GM23338 (cell line): ENCODE measurements around the gene LYRM2. TPM values are rescaled to one million over a fixed set of nuclear protein-coding genes. Genes with fewer than 3 reads are reported as not detected.

Experiments used
- ATAC-seq: fragments of 200-7000 bp; cut with Tn5 transposase; 3 replicates; pipeline ENCODE4 v1.9.1; 2020
- DNase-seq: peaks from one replicate; pipeline ENCODE4 v3.0.0-alpha.2; 2015; ENCODE audit warnings: low spot score
- H2AFZ ChIP-seq: fragments of 200-600 bp; sonication (generic); 2 replicates; pipeline ENCODE4 v1.8.0; 2016; ENCODE audit warnings: antibody characterized with exemption, mild to moderate bottlenecking, moderate library complexity
- H3F3A ChIP-seq: fragments of 200-600 bp; sonication (generic); replicated peaks from 2 replicates; pipeline ENCODE4 v1.8.0; 2017; ENCODE audit warnings: antibody characterized with exemption, mixed run types, low read depth
- H3K27ac ChIP-seq: fragments of 200-600 bp; sonication (generic); 2 replicates; pipeline ENCODE4 v1.6.1; 2016; ENCODE audit warnings: low read depth
- H3K27me3 ChIP-seq: fragments of 200-600 bp; sonication (generic); 2 replicates; pipeline ENCODE4 v1.8.0; 2016; ENCODE audit warnings: mild to moderate bottlenecking, mixed run types, moderate library complexity; ENCODE audit not compliant: insufficient read depth
- H3K36me3 ChIP-seq: fragments of 200-600 bp; sonication (generic); 2 replicates; pipeline ENCODE4 v1.8.0; 2016; ENCODE audit warnings: mild to moderate bottlenecking; ENCODE audit not compliant: insufficient read depth
- H3K4me1 ChIP-seq: fragments of 200-600 bp; sonication (generic); 2 replicates; pipeline ENCODE4 v1.8.0; 2016; ENCODE audit warnings: mild to moderate bottlenecking, moderate library complexity; ENCODE audit not compliant: insufficient read depth
- H3K4me2 ChIP-seq: fragments of 200-600 bp; sonication (generic); 2 replicates; pipeline ENCODE4 v1.7.1; 2017; ENCODE audit warnings: mixed run types
- H3K4me3 ChIP-seq: fragments of 200-600 bp; sonication (generic); 2 replicates; pipeline ENCODE4 v1.6.1; 2016; ENCODE audit warnings: mixed run types
- H3K79me2 ChIP-seq: fragments of 200-600 bp; sonication (generic); replicated peaks from 2 replicates; pipeline ENCODE4 v1.8.0; 2017; ENCODE audit warnings: mild to moderate bottlenecking; ENCODE audit not compliant: insufficient read depth
- H3K9me2 ChIP-seq: fragments of 200-600 bp; sonication (generic); 2 replicates; pipeline ENCODE4 v1.8.0; 2017; ENCODE audit not compliant: insufficient read depth
- H4K20me1 ChIP-seq: fragments of 200-600 bp; sonication (generic); replicated peaks from 2 replicates; pipeline ENCODE4 v1.8.0; 2017; ENCODE audit warnings: mild to moderate bottlenecking; ENCODE audit not compliant: insufficient read depth
- H3K27ac Mint-ChIP-seq: 2 replicates; pipeline ENCODE4 v1.8.0; 2020; ENCODE audit warnings: inconsistent platforms, mild to moderate bottlenecking, moderate library complexity, mixed read lengths
- H3K27me3 Mint-ChIP-seq: 3 replicates; pipeline ENCODE4 v1.8.0; 2022; ENCODE audit warnings: low read depth, mild to moderate bottlenecking, moderate library complexity, mixed read lengths, inconsistent platforms; ENCODE audit not compliant: insufficient read depth, poor library complexity
- H3K36me3 Mint-ChIP-seq: 3 replicates; pipeline ENCODE4 v1.8.0; 2021; ENCODE audit warnings: low read depth, mild to moderate bottlenecking, inconsistent platforms, moderate library complexity, mixed read lengths
- H3K4me1 Mint-ChIP-seq: 3 replicates; pipeline ENCODE4 v1.8.0; 2020; ENCODE audit warnings: mild to moderate bottlenecking, inconsistent platforms, mixed read lengths
- H3K4me3 Mint-ChIP-seq: 3 replicates; pipeline ENCODE4 v1.8.0; 2021; ENCODE audit warnings: moderate library complexity, mild to moderate bottlenecking, inconsistent platforms, mixed read lengths
- H3K9me3 Mint-ChIP-seq: 3 replicates; pipeline ENCODE4 v1.8.0; 2020; ENCODE audit warnings: moderate library complexity, mild to moderate bottlenecking, inconsistent platforms, mixed read lengths
- CREB1 ChIP-seq: fragments of 250-450 bp; sonication (Bioruptor Pico); IDR thresholded peaks from 2 replicates; pipeline ENCODE4 v1.5.0; 2020; ENCODE audit warnings: low read depth, mild to moderate bottlenecking, moderate library complexity
- EZH2phosphoT487 ChIP-seq: fragments of 200-600 bp; sonication (generic); IDR thresholded peaks from one replicate; pipeline ENCODE4 v1.8.1; 2018; ENCODE audit warnings: antibody characterized with exemption; ENCODE audit not compliant: unreplicated experiment
- JUNB ChIP-seq: IDR thresholded peaks from one replicate; pipeline ENCODE4 v1.6.1; 2016; ENCODE audit warnings: antibody characterized with exemption; ENCODE audit not compliant: unreplicated experiment
- NANOG ChIP-seq: IDR thresholded peaks from 2 replicates; pipeline ENCODE4 v1.6.1; 2016; ENCODE audit warnings: antibody characterized with exemption, borderline replicate concordance
- POLR2AphosphoS5 ChIP-seq: IDR thresholded peaks from 2 replicates; pipeline ENCODE4 v1.6.1; 2016; ENCODE audit warnings: antibody characterized with exemption, low read depth
- STAT1 ChIP-seq: IDR thresholded peaks from one replicate; pipeline ENCODE4 v1.6.1; 2016; ENCODE audit warnings: antibody characterized with exemption; ENCODE audit not compliant: unreplicated experiment
- ZNF114 ChIP-seq: fragments of 250-450 bp; sonication (Bioruptor Pico); IDR thresholded peaks from 2 replicates; pipeline ENCODE4 v1.5.0; 2020; ENCODE audit warnings: mild to moderate bottlenecking, moderate library complexity
- ZNF331 ChIP-seq: fragments of 250-450 bp; sonication (Bioruptor Pico); IDR thresholded peaks from 2 replicates; pipeline ENCODE4 v1.5.0; 2020; ENCODE audit warnings: low read depth, mild to moderate bottlenecking, moderate library complexity
- polyA plus RNA-seq: library from polyadenylated mRNA; unstranded; fragments of >200 nt; fragmentation: Nextera tagmentation; extraction: Ambion mirVana; gene quantifications from 2 replicates; pipeline ENCODE4 v1.2.1, GENCODE V29; 2016
- total RNA-seq: library from RNA; depleted of rRNA; stranded (reverse); fragments of >200 nt; shearing (Covaris generic); gene quantifications from 2 replicates; pipeline ENCODE4 v1.2.3, GENCODE V29; 2014
- TF ChIP-seq, protein P1 (sequence below): IDR thresholded peaks from one replicate; pipeline ENCODE4 v1.6.1; 2018; ENCODE audit warnings: antibody characterized with exemption; ENCODE audit not compliant: unreplicated experiment
- TF ChIP-seq, protein P2 (sequence below): IDR thresholded peaks from 2 replicates; pipeline ENCODE4 v1.6.1; 2016; ENCODE audit warnings: antibody characterized with exemption
- TF ChIP-seq, protein P3 (sequence below): fragments of 250-450 bp; sonication (Bioruptor Pico); IDR thresholded peaks from 2 replicates; pipeline ENCODE4 v1.5.0; 2020; ENCODE audit warnings: mild to moderate bottlenecking, moderate library complexity
- TF ChIP-seq, protein P4 (sequence below), 2 experiments: fragments of 200-600 bp in 1 of 2; sonication (generic) in 1 of 2; conservative IDR thresholded peaks; 2 replicates each; pipeline versions ENCODE4 v1.5.1 to v1.6.1; 2016 to 2017; ENCODE audit warnings: antibody characterized with exemption in 2 of 2, low read depth in 2 of 2, mild to moderate bottlenecking in 2 of 2, moderate library complexity in 1 of 2

Gene LYRM2
- total and polyA plus RNA-seq, 2 experiments from 2014 or later: 20.3 to 67.3 TPM

DNA sequence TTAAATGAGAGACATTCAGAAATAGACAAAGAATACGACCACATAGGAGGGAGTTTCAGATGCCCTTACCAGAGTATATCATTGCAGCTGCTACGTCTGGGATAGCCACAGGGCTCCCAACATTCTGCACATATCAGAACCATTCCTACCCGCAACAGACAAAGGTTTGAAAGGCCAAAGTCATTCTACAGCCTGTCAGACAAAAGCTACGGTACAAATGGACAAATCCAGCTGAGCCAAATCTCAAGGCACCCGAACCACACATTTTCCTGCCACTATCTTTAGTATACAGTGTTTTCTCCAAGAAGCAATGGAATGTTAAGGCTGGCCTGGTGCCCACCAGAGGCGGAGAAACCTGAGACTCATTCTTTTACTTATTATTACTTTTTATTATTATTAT lies 30.5 kb upstream of the LYRM2 start:
- peak; percentile 52 for ATAC-seq
- peaks cover 22% of the 10 kb centered on the region; the same call in 1 of the 2 replicates for H3K79me2 ChIP-seq
- H4K20me1 ChIP-seq: no peaks in the 10 kb centered on the region
- TF ChIP-seq, protein P1, sequence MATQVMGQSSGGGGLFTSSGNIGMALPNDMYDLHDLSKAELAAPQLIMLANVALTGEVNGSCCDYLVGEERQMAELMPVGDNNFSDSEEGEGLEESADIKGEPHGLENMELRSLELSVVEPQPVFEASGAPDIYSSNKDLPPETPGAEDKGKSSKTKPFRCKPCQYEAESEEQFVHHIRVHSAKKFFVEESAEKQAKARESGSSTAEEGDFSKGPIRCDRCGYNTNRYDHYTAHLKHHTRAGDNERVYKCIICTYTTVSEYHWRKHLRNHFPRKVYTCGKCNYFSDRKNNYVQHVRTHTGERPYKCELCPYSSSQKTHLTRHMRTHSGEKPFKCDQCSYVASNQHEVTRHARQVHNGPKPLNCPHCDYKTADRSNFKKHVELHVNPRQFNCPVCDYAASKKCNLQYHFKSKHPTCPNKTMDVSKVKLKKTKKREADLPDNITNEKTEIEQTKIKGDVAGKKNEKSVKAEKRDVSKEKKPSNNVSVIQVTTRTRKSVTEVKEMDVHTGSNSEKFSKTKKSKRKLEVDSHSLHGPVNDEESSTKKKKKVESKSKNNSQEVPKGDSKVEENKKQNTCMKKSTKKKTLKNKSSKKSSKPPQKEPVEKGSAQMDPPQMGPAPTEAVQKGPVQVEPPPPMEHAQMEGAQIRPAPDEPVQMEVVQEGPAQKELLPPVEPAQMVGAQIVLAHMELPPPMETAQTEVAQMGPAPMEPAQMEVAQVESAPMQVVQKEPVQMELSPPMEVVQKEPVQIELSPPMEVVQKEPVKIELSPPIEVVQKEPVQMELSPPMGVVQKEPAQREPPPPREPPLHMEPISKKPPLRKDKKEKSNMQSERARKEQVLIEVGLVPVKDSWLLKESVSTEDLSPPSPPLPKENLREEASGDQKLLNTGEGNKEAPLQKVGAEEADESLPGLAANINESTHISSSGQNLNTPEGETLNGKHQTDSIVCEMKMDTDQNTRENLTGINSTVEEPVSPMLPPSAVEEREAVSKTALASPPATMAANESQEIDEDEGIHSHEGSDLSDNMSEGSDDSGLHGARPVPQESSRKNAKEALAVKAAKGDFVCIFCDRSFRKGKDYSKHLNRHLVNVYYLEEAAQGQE: no peak
- TF ChIP-seq CREB1 (CRISPR knock-in tag): no peak
- TF ChIP-seq, protein P2, sequence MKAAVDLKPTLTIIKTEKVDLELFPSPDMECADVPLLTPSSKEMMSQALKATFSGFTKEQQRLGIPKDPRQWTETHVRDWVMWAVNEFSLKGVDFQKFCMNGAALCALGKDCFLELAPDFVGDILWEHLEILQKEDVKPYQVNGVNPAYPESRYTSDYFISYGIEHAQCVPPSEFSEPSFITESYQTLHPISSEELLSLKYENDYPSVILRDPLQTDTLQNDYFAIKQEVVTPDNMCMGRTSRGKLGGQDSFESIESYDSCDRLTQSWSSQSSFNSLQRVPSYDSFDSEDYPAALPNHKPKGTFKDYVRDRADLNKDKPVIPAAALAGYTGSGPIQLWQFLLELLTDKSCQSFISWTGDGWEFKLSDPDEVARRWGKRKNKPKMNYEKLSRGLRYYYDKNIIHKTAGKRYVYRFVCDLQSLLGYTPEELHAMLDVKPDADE: no peak
- no peak for TF ChIP-seq JUNB
- TF ChIP-seq ZNF331: no peak
- no peak for TF ChIP-seq ZNF114 (CRISPR knock-in tag)
- no peak for TF ChIP-seq POLR2AphosphoS5
- no peak for TF ChIP-seq EZH2phosphoT487
- TF ChIP-seq STAT1: no peak
- TF ChIP-seq, protein P3, sequence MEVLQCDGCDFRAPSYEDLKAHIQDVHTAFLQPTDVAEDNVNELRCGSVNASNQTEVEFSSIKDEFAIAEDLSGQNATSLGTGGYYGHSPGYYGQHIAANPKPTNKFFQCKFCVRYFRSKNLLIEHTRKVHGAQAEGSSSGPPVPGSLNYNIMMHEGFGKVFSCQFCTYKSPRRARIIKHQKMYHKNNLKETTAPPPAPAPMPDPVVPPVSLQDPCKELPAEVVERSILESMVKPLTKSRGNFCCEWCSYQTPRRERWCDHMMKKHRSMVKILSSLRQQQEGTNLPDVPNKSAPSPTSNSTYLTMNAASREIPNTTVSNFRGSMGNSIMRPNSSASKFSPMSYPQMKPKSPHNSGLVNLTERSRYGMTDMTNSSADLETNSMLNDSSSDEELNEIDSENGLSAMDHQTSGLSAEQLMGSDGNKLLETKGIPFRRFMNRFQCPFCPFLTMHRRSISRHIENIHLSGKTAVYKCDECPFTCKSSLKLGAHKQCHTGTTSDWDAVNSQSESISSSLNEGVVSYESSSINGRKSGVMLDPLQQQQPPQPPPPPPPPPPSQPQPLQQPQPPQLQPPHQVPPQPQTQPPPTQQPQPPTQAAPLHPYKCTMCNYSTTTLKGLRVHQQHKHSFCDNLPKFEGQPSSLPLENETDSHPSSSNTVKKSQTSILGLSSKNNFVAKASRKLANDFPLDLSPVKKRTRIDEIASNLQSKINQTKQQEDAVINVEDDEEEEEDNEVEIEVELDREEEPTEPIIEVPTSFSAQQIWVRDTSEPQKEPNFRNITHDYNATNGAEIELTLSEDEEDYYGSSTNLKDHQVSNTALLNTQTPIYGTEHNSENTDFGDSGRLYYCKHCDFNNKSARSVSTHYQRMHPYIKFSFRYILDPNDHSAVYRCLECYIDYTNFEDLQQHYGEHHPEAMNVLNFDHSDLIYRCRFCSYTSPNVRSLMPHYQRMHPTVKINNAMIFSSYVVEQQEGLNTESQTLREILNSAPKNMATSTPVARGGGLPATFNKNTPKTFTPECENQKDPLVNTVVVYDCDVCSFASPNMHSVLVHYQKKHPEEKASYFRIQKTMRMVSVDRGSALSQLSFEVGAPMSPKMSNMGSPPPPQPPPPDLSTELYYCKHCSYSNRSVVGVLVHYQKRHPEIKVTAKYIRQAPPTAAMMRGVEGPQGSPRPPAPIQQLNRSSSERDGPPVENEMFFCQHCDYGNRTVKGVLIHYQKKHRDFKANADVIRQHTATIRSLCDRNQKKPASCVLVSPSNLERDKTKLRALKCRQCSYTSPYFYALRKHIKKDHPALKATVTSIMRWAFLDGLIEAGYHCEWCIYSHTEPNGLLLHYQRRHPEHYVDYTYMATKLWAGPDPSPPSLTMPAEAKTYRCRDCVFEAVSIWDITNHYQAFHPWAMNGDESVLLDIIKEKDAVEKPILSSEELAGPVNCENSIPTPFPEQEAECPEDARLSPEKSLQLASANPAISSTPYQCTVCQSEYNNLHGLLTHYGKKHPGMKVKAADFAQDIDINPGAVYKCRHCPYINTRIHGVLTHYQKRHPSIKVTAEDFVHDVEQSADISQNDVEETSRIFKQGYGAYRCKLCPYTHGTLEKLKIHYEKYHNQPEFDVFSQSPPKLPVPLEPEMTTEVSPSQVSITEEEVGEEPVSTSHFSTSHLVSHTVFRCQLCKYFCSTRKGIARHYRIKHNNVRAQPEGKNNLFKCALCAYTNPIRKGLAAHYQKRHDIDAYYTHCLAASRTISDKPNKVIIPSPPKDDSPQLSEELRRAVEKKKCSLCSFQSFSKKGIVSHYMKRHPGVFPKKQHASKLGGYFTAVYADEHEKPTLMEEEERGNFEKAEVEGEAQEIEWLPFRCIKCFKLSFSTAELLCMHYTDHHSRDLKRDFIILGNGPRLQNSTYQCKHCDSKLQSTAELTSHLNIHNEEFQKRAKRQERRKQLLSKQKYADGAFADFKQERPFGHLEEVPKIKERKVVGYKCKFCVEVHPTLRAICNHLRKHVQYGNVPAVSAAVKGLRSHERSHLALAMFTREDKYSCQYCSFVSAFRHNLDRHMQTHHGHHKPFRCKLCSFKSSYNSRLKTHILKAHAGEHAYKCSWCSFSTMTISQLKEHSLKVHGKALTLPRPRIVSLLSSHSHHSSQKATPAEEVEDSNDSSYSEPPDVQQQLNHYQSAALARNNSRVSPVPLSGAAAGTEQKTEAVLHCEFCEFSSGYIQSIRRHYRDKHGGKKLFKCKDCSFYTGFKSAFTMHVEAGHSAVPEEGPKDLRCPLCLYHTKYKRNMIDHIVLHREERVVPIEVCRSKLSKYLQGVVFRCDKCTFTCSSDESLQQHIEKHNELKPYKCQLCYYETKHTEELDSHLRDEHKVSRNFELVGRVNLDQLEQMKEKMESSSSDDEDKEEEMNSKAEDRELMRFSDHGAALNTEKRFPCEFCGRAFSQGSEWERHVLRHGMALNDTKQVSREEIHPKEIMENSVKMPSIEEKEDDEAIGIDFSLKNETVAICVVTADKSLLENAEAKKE (CRISPR knock-in tag): no peak
- no peak for TF ChIP-seq NANOG
- TF ChIP-seq, protein P4, sequence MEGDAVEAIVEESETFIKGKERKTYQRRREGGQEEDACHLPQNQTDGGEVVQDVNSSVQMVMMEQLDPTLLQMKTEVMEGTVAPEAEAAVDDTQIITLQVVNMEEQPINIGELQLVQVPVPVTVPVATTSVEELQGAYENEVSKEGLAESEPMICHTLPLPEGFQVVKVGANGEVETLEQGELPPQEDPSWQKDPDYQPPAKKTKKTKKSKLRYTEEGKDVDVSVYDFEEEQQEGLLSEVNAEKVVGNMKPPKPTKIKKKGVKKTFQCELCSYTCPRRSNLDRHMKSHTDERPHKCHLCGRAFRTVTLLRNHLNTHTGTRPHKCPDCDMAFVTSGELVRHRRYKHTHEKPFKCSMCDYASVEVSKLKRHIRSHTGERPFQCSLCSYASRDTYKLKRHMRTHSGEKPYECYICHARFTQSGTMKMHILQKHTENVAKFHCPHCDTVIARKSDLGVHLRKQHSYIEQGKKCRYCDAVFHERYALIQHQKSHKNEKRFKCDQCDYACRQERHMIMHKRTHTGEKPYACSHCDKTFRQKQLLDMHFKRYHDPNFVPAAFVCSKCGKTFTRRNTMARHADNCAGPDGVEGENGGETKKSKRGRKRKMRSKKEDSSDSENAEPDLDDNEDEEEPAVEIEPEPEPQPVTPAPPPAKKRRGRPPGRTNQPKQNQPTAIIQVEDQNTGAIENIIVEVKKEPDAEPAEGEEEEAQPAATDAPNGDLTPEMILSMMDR (conservative IDR thresholded peaks at IDR 0.05; ENCODE audit: low read depth in 2 of 2): no peak
- Mint-ChIP-seq H3K4me3 (no peak overlapping the region), H3K27ac (peak overlapping the region; percentile 91), H3K4me1 (peaks cover 32% of the 10 kb centered on the region), H3K9me3 (no peaks in the 10 kb centered on the region), H3K27me3 (peaks cover 7% of the 10 kb centered on the region), H3K36me3 (peaks cover 89% of the 10 kb centered on the region)
- H3K9me2 ChIP-seq: no peaks in the 10 kb centered on the region
- peaks cover 68% of the 10 kb centered on the region for H3K36me3 ChIP-seq
- H3K27me3 ChIP-seq: no peaks in the 10 kb centered on the region
- H2AFZ ChIP-seq: no peak overlapping the region
- H3K4me3 ChIP-seq: no peak overlapping the region
- peaks cover 12% of the 10 kb centered on the region; the same call in 1 of the 2 replicates for H3F3A ChIP-seq
- H3K27ac ChIP-seq: peak overlapping the region; percentile 75
- H3K4me2 ChIP-seq: peak overlapping the region; percentile 2; the same call in 1 of the 2 replicates
- DNase-seq: no peak
- H3K4me1 ChIP-seq: peaks cover 25% of the 10 kb centered on the region
